ENCODE measurements around the gene NOP14.
"Not testable (repeated sequence)": the region's sequence is repeated elsewhere in the genome, so short reads cannot be mapped to it uniquely, and the experiment has no call there.

NOP14 gene

DNA sequence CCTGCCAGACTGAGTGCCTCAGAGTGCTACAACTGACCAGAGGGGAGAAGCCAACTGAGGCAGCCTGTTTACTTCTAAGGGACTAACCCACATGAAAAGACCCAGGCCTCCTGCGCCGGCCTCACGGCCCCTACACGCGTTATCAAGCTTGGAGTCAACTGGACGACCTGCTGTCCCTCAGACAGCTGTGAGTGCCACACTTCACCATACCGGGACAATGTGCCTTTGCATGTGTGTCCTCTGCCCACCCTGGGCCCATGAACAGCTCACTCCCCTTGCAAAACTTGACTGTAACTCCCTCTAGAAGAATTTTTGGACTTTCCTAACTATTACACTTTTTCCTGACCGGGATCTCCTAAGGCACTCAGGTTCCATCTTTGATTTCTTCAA, 1.8 kb downstream of the NOP14 start:
- no peak for DNase-seq

DNA sequence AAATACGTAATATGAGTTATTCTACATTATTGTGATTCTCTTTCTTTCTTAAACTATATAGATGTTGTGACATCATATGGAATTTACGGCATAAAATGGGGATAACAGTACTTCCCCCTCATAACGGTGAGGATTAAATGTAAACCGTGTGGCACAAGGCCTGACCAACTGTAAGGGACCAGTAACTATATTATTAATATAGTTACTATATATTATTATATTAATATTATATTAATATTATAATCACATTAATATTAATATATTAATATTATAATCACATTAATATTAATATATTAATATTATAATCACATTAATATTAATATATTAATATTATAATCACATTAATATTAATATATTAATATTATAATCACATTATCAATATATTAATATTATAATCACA, 2.8 kb downstream of the NOP14 start:
- DNase-seq = not testable (repeated sequence)

DNA sequence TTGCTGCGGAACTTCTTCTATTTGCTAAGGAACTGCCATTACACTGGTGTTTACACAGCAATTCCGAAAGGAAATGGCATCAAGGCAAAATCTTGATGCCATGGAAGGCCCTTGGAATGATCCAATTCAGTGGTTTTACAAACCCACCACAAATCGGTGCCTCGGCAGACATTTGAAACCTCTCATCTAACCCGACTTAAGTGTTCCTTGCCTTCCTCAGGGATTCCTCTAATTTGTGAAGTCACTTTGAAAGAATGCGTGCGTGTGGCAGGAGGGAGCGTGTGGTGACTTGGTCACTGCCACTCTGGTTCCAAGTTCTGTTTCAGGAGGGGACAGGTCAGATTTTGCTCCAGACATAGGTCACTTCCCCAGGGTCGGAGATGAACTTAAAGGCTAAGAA, 4.8 kb downstream of the NOP14 start:
- no peak for DNase-seq

DNA sequence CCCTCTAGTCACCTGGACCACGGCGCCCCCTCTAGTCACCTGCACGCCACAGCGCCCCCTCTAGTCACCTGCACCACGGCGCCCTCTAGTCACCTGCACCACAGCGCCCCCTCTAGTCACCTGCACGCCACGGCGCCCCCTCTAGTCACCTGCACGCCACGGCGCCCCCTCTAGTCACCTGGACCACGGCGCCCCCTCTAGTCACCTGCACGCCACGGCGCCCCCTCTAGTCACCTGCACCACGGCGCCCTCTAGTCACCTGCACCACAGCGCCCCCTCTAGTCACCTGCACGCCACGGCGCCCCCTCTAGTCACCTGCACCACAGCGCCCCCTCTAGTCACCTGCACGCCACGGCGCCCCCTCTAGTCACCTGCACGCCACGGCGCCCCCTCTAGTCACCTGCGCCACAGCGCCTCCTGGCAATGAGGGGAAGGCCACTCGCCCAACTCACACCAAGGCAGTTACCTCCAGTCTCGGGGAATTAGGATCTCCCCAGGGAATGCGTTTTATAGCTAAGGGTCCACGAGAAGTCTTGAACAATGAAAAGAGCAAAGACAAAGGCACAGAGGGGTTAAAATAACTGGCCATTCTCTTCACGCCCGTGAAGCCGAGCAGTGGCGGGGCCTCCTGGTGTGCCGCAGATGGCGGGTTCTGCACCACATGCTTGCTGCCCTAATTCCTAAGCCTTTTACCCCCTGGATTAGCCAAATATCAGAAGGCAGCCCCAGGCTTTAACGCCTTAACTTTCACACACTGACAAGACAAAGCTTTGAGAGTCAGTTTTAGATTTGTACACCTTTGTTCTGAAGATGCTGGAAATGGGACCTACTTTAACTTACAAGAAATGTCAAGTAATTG, 7.8 kb downstream of the NOP14 start:
- not testable (repeated sequence) for DNase-seq

DNA sequence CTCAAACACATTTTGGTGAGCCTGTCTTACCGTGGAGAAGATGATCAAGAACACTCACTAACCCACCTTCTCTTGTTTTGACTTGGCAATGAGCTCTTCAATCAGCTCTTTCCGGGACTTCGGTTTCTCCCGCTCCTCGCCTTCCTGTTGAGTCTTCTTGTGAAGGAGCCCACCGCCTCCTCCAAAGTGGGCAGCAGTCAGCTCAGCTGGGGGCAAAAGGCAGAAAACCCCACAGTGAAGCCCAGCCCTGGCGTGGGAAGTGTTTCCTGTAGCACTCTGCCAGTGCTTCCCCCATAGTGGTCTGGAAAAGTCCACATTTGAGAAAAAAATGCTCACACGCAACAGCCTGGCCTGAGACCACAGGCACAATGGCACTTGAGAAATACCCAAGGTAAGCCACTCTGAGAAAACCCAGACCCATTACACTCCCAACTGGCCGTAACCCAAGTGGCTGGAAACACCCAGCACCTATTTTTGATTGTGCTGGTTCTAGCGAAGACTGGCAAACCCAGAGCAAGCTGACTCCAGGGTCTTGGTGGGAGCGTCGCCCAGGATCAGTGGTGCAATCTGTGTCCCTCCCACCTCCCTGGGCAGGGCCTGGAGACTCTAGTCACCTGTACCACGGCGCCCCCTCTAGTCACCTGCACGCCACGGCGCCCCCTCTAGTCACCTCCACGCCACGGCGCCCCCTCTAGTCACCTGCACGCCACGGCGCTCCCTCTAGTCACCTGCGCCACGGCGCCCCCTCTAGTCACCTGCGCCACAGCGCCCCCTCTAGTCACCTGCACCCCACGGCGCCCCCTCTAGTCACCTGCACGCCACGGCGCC, 8.6 kb downstream of the NOP14 start:
- peak; percentile 84 for DNase-seq

DNA sequence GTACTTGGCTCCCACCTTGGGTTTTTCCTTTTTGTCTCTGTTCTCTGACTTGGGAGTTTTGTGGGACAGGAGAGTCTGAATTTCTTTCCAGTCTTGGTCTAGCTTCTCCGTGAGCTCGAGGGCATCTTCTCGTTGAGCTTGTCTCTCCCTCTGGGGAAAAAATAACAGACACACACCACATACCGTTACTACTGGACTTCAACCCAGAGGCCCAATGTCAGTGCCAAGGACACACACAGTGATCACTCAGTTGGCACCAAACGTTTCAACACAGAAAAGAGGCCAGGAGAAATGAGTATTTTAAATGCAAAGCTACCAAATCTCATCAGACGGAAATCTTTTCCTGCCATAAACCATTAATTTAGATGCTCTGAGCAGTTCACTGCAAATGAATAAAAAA, 9.7 kb downstream of the NOP14 start:
- no peak for DNase-seq

DNA sequence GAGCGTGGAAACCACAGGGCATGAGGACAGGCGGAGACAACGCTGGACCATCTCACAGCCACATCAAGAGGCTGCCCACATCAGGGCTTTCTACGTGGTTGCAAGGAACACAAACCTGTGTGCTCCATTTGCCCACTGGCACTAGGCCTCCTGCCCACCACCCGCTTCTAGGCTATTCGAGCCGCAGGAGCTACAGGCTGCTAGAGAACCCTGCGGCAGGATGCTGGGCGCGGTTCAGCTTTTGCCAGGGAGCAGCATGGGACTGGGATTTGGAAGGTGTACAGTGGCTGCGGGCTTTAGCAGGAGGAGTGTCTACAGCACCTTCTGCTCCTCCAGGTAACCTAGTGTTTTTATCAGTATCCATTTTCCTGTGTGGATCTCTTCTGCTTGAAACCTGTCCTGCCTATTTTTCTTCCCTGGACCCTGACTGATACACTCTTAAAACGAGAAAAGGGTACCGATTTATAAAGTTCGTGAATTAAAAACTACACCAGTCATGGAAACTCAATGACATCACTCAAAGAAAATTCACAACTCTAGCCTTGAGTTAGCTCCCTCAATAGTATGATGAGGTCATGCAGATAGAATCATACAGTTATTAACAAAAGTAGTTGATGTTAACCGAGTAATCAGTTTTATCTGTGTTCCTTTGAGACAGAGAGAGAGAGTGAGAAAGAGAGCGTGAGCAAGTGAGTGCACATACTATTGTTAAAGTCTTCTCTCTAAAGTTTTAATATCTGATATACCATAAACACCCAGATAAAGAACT, 12.8 kb downstream of the NOP14 start:
- DNase-seq = no peak

DNA sequence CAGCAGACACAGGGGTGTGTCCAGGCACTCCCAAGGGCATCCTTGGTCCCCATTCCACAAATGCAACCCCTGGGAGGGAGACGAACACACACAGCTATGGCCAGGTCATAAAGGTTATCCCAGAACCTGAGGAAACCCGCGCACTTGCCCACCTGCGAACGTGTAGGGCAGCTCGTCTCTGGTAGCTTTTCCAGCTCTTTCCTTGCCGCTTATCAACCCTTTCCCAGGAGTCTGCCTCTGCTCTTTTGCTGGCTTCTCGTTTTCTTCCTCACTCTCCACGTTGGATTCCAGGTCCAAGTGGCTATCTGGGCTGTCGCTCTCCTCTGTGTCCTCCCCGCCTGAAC, 13.5 kb downstream of the NOP14 start:
- DNase-seq = no peak

DNA sequence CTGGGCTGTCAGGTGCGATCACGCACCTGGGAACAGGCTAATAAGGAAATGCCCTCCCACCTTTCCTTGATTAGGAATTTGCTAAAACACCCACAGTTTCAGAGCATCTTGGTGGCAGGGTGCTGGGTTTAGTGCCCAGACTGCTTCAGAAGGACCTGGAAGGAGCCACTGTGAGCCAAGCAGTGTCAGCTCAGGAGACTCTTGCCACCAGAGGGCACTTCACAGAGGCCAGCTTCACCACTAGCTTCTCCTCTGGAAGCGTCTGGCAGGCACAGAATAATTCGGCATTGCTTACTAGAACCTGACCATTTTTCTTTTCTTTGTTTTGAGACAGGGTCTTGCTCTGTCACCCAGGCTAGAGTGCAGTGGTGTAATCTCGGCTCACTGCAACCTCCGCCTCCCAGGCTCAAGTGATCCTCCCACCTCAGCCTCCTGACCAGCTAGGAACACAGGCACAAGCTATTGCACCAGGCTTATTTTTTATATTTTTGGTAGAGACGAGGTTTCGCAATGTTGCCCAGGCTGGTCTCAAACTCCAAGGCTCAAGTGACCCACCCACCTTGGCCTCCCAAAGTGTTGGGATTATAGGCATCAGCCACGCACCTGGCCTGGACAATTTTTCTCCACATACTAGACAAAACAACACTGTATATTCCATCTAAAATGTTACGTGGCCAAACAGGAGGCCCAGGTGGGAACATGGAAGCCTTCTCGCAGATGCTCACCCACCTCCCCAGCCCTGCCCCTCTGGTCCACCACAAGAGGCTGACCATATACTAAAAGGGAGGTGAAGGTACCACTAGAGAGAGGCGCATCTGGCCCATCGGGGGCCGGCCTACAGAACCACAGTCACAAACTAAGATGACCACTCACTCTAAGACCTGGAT, 14.1 kb downstream of the NOP14 start:
- no peak for DNase-seq

DNA sequence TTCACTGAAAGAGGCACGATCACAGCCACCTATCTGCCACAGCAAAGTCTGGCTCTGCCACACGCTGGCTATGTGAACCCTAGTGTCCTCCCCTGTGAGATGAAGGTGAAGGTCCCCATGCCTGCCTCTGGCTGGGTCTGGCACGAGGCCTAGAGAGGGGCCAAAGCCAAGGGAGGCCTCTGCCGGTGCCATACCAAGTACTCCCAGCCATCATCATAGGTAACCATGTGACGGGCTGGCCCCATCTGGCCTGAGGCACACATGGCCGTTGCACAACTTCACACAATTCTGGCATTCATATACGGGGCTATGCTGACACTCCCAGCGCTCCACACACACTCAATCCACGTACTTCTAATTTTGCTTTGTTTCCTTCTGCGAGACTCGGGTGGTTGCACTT, 15.3 kb downstream of the NOP14 start:
- no peak for DNase-seq

DNA sequence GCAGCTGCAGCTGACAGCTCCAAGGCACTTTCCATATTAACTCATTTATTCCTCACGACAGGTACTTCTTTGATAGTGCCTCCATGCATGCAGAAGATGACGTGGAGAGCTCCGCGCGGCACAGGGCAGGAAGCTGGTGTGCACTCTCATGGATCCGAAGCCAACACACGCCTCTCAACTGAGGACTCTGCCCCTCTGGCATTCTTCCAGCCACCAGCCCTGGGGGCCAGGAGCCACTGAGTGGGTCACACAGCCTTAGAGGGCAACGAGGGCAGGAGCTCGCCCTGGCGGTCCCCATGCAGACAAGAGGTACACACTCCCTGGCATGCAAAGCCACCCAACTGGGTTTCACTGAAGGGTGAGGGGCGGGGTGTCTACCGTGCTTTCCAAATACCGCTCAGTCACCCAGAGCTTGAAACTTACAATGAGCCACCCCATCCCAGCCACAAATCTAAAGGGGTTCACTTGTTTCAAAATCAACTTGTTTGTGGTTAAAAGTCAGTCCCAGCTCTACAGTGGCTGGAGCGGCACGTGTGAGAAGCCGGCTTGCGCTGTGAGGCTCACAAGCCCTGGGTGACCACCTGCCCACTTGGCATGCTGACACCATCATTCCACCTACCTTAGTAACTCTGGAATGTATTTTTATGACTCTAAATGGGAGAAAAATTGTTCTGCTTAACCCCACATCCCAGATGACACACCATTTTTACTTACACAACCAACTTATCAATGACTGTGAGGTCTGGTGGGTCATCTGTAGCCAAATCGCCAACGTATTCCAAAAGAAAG, 16.2 kb downstream of the NOP14 start:
- DNase-seq = no peak

DNA sequence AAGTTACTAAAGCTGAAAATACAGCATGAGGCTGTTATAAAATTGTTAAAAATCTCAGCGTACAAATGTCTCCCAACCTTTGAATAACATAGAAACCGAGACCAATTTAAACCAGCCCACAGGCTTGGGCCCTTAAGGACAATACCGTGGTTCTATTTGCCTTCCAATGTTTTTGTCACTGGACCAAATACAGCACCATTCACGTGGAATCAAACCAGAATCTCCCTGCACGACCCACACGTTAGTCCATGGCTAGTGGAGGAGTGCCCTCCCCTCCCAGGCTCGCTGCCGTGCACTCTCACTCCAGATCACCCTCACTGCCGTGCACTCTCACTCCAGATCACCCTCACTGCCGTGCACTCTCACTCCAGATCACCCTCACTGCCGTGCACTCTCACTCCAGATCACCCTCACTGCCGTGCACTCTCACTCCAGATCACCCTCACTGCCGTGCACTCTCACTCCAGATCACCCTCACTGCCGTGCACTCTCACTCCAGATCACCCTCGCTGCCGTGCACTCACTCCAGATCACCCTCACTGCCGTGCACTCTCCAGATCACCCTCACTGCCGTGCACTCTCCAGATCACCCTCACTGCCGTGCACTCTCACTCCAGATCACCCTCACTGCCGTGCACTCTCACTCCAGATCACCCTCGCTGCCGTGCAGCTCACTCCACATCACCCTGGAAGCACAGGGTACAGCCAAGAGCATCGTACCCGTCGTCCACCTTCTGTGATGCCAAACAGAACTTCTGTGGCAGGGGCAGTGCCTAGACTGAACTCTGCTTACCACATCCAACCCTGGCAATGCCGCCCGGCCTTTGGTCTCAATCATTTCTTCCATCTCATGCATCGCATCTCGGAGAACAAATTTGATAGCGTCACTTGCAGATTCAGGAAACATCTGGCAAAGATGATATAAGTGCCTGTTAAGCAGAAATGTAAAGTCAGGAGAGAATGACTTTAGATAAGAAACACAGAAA, 17.3 kb downstream of the NOP14 start:
- DNase-seq = not testable (repeated sequence)

DNA sequence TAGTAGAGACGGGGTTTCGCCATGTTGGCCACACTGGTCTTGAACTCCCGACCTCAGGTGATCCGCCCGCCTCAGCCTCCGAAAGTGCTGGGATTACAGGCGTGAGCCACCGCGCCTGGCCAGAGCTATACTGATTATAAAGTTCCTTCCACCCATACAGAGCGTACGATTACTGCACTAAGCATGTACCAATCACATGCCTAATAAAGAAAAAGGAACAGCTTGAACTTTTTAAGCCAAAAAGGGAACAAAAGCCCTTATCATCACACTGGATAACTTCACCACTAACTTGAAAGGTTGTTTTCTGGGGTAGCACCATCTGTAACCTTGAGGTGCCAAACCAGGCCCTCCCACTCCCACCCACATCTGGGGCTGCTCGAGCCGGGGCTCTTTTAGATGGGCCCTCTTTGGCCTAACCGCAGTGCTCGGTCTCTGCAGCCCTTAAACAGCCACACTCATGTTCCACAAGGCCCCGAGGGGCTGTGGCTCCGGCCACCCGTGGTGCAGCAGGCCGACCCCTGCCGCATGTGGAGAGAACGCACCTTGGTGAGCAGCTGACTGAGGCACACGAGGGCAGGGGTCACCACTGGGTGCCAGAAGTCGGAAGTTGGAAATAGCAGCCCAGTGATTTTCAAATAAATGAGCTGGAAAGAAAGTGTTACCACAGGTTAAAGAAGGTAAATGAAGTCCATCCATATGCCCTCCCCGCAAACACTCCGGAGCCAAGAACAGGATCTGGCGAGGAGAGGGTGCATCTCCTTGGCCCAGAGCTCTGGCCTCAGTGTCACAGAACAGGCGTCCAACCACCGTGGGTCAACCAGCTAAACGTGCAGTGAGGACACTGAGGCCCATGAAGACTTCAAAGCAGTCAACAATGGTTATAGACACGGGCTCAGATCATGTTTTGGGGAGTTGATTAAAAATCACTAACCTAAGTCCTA, 18.4 kb downstream of the NOP14 start:
- no peak for DNase-seq

DNA sequence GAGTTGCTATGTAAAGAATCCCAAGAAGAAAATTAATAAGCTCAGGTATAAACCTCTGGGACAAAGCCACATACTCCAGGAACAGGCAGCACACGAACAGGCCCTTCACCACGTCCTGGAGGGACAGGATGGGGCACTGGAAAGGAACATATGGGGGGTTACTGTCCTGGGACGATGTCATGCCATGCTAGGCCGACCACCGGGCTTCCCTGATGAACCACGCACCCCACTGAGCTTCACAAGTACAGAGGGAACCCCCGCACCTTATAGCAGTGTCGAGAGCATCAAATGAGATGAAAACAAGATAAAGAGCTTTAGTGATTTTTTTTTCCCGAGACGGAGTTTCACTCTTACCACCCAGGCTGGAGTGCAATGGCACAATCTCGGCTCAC, 19.1 kb downstream of the NOP14 start:
- DNase-seq = no peak

DNA sequence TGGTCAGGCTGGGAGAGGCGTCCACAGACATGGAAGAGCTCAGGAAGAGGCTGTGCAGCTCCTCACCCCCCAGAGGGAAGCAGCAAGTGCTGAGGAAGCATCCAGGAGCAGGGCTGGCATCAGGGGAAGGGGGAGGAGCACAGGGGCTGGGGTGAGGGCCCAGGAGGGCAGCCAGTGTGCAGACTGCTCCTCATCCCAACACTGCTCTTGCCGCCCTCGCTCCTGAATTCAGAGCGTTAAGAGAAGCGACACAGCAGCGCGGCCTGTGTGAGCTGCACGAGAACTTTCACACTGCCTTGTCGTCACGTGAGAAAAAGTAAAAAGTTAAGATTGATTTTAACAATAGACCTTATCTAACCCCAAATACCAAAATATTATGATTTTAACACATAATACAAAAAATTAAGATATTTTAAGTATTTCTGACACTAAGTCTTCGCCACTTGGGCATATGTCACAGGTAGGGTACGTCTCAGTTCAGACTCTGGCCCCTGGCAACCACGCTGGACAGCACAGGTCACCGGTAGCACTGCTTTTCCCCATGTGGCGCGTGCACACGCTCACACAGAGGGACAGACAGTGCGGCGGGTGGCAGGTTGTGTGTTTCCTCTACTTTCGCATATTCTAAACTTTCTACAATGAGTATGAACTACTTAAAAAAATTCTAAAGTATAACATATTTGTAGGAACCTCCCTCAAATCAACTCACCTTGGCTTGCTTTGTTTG, 19.7 kb downstream of the NOP14 start:
- DNase-seq = no peak

DNA sequence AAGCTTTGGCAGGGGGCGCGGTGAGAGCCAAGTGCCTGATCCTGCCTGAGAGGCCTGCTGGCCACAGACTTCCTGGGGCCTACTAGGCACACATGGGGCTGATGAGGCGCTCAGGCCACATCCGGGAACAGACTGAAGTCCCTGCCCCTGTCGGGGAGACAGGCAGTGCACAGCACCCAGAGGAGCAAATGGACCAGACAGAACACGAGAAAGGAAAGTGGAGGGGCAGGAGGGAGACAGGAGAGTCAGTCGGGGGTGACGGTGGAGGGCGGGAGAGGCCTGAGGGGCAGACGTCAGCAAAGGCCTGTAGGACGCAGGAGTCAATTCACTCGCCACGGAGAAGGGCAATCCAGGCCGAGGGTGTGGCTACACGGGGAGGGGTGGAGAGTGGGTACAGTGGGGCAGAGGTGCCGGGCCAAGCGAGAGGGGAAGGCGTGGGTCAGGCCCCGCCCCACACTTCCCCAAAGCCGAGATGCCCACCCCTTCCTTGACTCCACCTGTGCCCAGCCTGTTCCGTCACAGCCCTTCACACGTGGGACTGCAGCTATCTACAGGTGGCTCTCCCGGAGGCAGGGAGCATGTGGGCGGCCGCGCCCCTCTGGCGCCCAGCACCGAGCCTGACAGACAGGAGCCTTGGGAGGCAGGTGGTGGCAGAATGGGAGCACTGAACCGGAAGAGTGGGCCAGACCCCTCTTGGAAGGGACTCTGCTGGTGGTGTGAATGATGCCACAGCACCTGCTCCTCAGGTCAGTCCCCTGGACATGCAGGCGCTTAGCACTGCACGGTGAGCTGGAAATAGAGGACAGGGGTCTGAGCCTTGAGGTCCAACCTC, 20.5 kb downstream of the NOP14 start:
- peak; percentile 26 for DNase-seq

DNA sequence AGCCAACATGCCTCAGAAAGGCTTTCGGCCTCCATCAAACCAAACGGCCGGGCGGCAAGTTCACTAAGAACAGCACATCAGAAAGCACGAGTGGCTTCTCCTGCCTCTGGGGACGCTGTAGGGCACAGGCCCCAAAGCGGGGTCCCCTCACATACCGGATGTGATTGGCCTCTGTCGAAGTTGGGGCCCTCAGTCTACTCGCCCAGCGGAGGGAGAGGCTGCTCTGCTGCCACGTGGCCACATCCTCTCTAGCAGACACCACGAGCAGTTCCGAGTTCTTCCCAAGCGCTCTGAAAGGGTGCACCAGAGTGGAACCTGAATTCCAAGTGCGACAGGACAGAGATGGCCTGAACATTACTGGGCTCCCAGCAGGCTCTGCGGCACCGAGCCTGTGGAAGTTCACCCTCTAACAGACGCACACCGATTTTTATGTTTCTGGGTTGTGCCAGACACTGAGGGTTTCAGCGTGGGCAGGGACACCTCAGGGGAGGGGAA, 21.1 kb downstream of the NOP14 start:
- DNase-seq = no peak

All from stimulated activated CD4-positive, alpha-beta T cell treated with anti-CD3 and anti-CD28 coated beads, Interleukin-4, amount 100 ng/mL, for 24 hours (primary cell).